GM23338 (cell line): ENCODE measurements around the gene CCDC90B. TPM values are rescaled to one million over a fixed set of nuclear protein-coding genes. Genes with fewer than 3 reads are reported as not detected.

Source experiments
- ATAC-seq: fragments of 200-7000 bp; cut with Tn5 transposase; 3 replicates; pipeline ENCODE4 v1.9.1; 2020
- DNase-seq: peaks from one replicate; pipeline ENCODE4 v3.0.0-alpha.2; 2015; ENCODE audit warnings: low spot score
- H2AFZ ChIP-seq: fragments of 200-600 bp; sonication (generic); 2 replicates; pipeline ENCODE4 v1.8.0; 2016; ENCODE audit warnings: antibody characterized with exemption, mild to moderate bottlenecking, moderate library complexity
- H3F3A ChIP-seq: fragments of 200-600 bp; sonication (generic); replicated peaks from 2 replicates; pipeline ENCODE4 v1.8.0; 2017; ENCODE audit warnings: antibody characterized with exemption, mixed run types, low read depth
- H3K27ac ChIP-seq: fragments of 200-600 bp; sonication (generic); 2 replicates; pipeline ENCODE4 v1.6.1; 2016; ENCODE audit warnings: low read depth
- H3K27me3 ChIP-seq: fragments of 200-600 bp; sonication (generic); 2 replicates; pipeline ENCODE4 v1.8.0; 2016; ENCODE audit warnings: mild to moderate bottlenecking, mixed run types, moderate library complexity; ENCODE audit not compliant: insufficient read depth
- H3K36me3 ChIP-seq: fragments of 200-600 bp; sonication (generic); 2 replicates; pipeline ENCODE4 v1.8.0; 2016; ENCODE audit warnings: mild to moderate bottlenecking; ENCODE audit not compliant: insufficient read depth
- H3K4me1 ChIP-seq: fragments of 200-600 bp; sonication (generic); 2 replicates; pipeline ENCODE4 v1.8.0; 2016; ENCODE audit warnings: mild to moderate bottlenecking, moderate library complexity; ENCODE audit not compliant: insufficient read depth
- H3K4me2 ChIP-seq: fragments of 200-600 bp; sonication (generic); 2 replicates; pipeline ENCODE4 v1.7.1; 2017; ENCODE audit warnings: mixed run types
- H3K4me3 ChIP-seq: fragments of 200-600 bp; sonication (generic); 2 replicates; pipeline ENCODE4 v1.6.1; 2016; ENCODE audit warnings: mixed run types
- H3K79me2 ChIP-seq: fragments of 200-600 bp; sonication (generic); replicated peaks from 2 replicates; pipeline ENCODE4 v1.8.0; 2017; ENCODE audit warnings: mild to moderate bottlenecking; ENCODE audit not compliant: insufficient read depth
- H3K9me2 ChIP-seq: fragments of 200-600 bp; sonication (generic); 2 replicates; pipeline ENCODE4 v1.8.0; 2017; ENCODE audit not compliant: insufficient read depth
- H4K20me1 ChIP-seq: fragments of 200-600 bp; sonication (generic); replicated peaks from 2 replicates; pipeline ENCODE4 v1.8.0; 2017; ENCODE audit warnings: mild to moderate bottlenecking; ENCODE audit not compliant: insufficient read depth
- H3K27ac Mint-ChIP-seq: 2 replicates; pipeline ENCODE4 v1.8.0; 2020; ENCODE audit warnings: inconsistent platforms, mild to moderate bottlenecking, moderate library complexity, mixed read lengths
- H3K27me3 Mint-ChIP-seq: 3 replicates; pipeline ENCODE4 v1.8.0; 2022; ENCODE audit warnings: low read depth, mild to moderate bottlenecking, moderate library complexity, mixed read lengths, inconsistent platforms; ENCODE audit not compliant: insufficient read depth, poor library complexity
- H3K36me3 Mint-ChIP-seq: 3 replicates; pipeline ENCODE4 v1.8.0; 2021; ENCODE audit warnings: low read depth, mild to moderate bottlenecking, inconsistent platforms, moderate library complexity, mixed read lengths
- H3K4me1 Mint-ChIP-seq: 3 replicates; pipeline ENCODE4 v1.8.0; 2020; ENCODE audit warnings: mild to moderate bottlenecking, inconsistent platforms, mixed read lengths
- H3K4me3 Mint-ChIP-seq: 3 replicates; pipeline ENCODE4 v1.8.0; 2021; ENCODE audit warnings: moderate library complexity, mild to moderate bottlenecking, inconsistent platforms, mixed read lengths
- H3K9me3 Mint-ChIP-seq: 3 replicates; pipeline ENCODE4 v1.8.0; 2020; ENCODE audit warnings: moderate library complexity, mild to moderate bottlenecking, inconsistent platforms, mixed read lengths
- CREB1 ChIP-seq: fragments of 250-450 bp; sonication (Bioruptor Pico); IDR thresholded peaks from 2 replicates; pipeline ENCODE4 v1.5.0; 2020; ENCODE audit warnings: low read depth, mild to moderate bottlenecking, moderate library complexity
- CTCF ChIP-seq, 2 experiments: fragments of 200-600 bp in 1 of 2; sonication (generic) in 1 of 2; conservative IDR thresholded peaks; 2 replicates each; pipeline versions ENCODE4 v1.5.1 to v1.6.1; 2016 to 2017; ENCODE audit warnings: antibody characterized with exemption in 2 of 2, low read depth in 2 of 2, mild to moderate bottlenecking in 2 of 2, moderate library complexity in 1 of 2
- ETS1 ChIP-seq: IDR thresholded peaks from 2 replicates; pipeline ENCODE4 v1.6.1; 2016; ENCODE audit warnings: antibody characterized with exemption
- EZH2 ChIP-seq: fragments of 200-600 bp; sonication (generic); IDR thresholded peaks from one replicate; pipeline ENCODE4 v1.8.0; 2017; ENCODE audit warnings: antibody characterized with exemption, mild to moderate bottlenecking, low read depth; ENCODE audit not compliant: unreplicated experiment
- EZH2phosphoT487 ChIP-seq: fragments of 200-600 bp; sonication (generic); IDR thresholded peaks from one replicate; pipeline ENCODE4 v1.8.1; 2018; ENCODE audit warnings: antibody characterized with exemption; ENCODE audit not compliant: unreplicated experiment
- JUNB ChIP-seq: IDR thresholded peaks from one replicate; pipeline ENCODE4 v1.6.1; 2016; ENCODE audit warnings: antibody characterized with exemption; ENCODE audit not compliant: unreplicated experiment
- NANOG ChIP-seq: IDR thresholded peaks from 2 replicates; pipeline ENCODE4 v1.6.1; 2016; ENCODE audit warnings: antibody characterized with exemption, borderline replicate concordance
- POLR2AphosphoS5 ChIP-seq: IDR thresholded peaks from 2 replicates; pipeline ENCODE4 v1.6.1; 2016; ENCODE audit warnings: antibody characterized with exemption, low read depth
- STAT1 ChIP-seq: IDR thresholded peaks from one replicate; pipeline ENCODE4 v1.6.1; 2016; ENCODE audit warnings: antibody characterized with exemption; ENCODE audit not compliant: unreplicated experiment
- ZNF114 ChIP-seq: fragments of 250-450 bp; sonication (Bioruptor Pico); IDR thresholded peaks from 2 replicates; pipeline ENCODE4 v1.5.0; 2020; ENCODE audit warnings: mild to moderate bottlenecking, moderate library complexity
- ZNF331 ChIP-seq: fragments of 250-450 bp; sonication (Bioruptor Pico); IDR thresholded peaks from 2 replicates; pipeline ENCODE4 v1.5.0; 2020; ENCODE audit warnings: low read depth, mild to moderate bottlenecking, moderate library complexity
- polyA plus RNA-seq: library from polyadenylated mRNA; unstranded; fragments of >200 nt; fragmentation: Nextera tagmentation; extraction: Ambion mirVana; gene quantifications from 2 replicates; pipeline ENCODE4 v1.2.1, GENCODE V29; 2016
- total RNA-seq: library from RNA; depleted of rRNA; stranded (reverse); fragments of >200 nt; shearing (Covaris generic); gene quantifications from 2 replicates; pipeline ENCODE4 v1.2.3, GENCODE V29; 2014

CCDC90B gene
- total and polyA plus RNA-seq, 2 experiments from 2014 or later = 55.1 to 89.0 TPM

GRCh38 chr11:83282084-83282716, 4.0 kb downstream of the CCDC90B start:
- no peaks in the 10 kb centered on the region for H3F3A ChIP-seq
- H3K4me3 Mint-ChIP-seq = no peak overlapping the region
- no peaks in the 10 kb centered on the region for H3K27me3 Mint-ChIP-seq
- H3K36me3 ChIP-seq = peaks cover 14% of the 10 kb centered on the region
- no peaks in the 10 kb centered on the region for H3K9me3 Mint-ChIP-seq
- H3K4me1 Mint-ChIP-seq = peaks cover 15% of the 10 kb centered on the region; the same call in 2 of the 3 replicates
- ATAC-seq = no peak
- no peaks in the 10 kb centered on the region; the same call in none of the 2 replicates for H3K4me1 ChIP-seq
- H2AFZ ChIP-seq = no peak overlapping the region
- no peak overlapping the region for H3K27ac ChIP-seq
- no peak overlapping the region for H3K4me3 ChIP-seq
- no peak for DNase-seq
- no peaks in the 10 kb centered on the region; the same call in 1 of the 2 replicates for H4K20me1 ChIP-seq
- peaks cover 43% of the 10 kb centered on the region for H3K79me2 ChIP-seq
- H3K9me2 ChIP-seq = no peaks in the 10 kb centered on the region
- no peak overlapping the region for H3K4me2 ChIP-seq
- H3K36me3 Mint-ChIP-seq = peaks cover 24% of the 10 kb centered on the region
- H3K27me3 ChIP-seq = no peaks in the 10 kb centered on the region
- no peak overlapping the region for H3K27ac Mint-ChIP-seq
- TF ChIP-seq ZNF331 = no peak
- TF ChIP-seq CTCF (conservative IDR thresholded peaks at IDR 0.05; ENCODE audit: low read depth in 2 of 2) = no peak
- TF ChIP-seq STAT1 = no peak
- no peak for TF ChIP-seq JUNB
- no peak for TF ChIP-seq EZH2phosphoT487
- no peak for TF ChIP-seq ETS1
- no peak for TF ChIP-seq CREB1 (CRISPR knock-in tag)
- no peak for TF ChIP-seq ZNF114
- no peak for TF ChIP-seq NANOG

- no peaks in the 10 kb centered on the region for H3K9me2 ChIP-seq
- no peaks in the 10 kb centered on the region for H3K27me3 ChIP-seq
- peaks cover 17% of the 10 kb centered on the region for H3K36me3 ChIP-seq
- no peaks in the 10 kb centered on the region; the same call in 1 of the 2 replicates for H4K20me1 ChIP-seq
- no peak overlapping the region for H3K4me3 ChIP-seq
- H3K27ac ChIP-seq = no peak overlapping the region
- peaks cover 41% of the 10 kb centered on the region for H3K79me2 ChIP-seq
- Mint-ChIP-seq H3K4me1 (peaks cover 10% of the 10 kb centered on the region; the same call in 2 of the 3 replicates), H3K27ac (no peak overlapping the region), H3K36me3 (peaks cover 36% of the 10 kb centered on the region), H3K9me3 (no peaks in the 10 kb centered on the region), H3K4me3 (no peak overlapping the region), H3K27me3 (no peaks in the 10 kb centered on the region)
- DNase-seq = no peak
- H2AFZ ChIP-seq = no peak overlapping the region
- no peak for ATAC-seq
- no peaks in the 10 kb centered on the region; the same call in none of the 2 replicates for H3K4me1 ChIP-seq
- no peaks in the 10 kb centered on the region for H3F3A ChIP-seq
- TF ChIP-seq ZNF114 (no peak), POLR2AphosphoS5 (no peak), NANOG (no peak), CTCF (conservative IDR thresholded peaks at IDR 0.05; ENCODE audit: low read depth in 2 of 2) (no peak), JUNB (no peak), EZH2 (no peak), CREB1 (CRISPR knock-in tag) (no peak), ZNF331 (no peak), ETS1 (no peak), EZH2phosphoT487 (no peak)
- H3K4me2 ChIP-seq = no peak overlapping the region
Measured at GRCh38 chr11:83280256-83280655, 5.9 kb downstream of the CCDC90B start.
